MCF 10A (cell line): ENCODE data around the gene INO80D. TPM values are rescaled to one million over a fixed set of nuclear protein-coding genes. Genes with fewer than 3 reads are reported as not detected.

Experiments
- BruUV-seq: library from RNA; stranded (reverse); fragments of 400-500 nt; replicated peaks from 2 replicates; lab custom pipeline; 2021; lab: Mats Ljungman, UMichigan
- CTCF ChIA-PET: fragments of 300-600 bp; sonication (Branson Sonifier 250); formaldehyde crosslinking; extraction: SDS; loops from one replicate; lab custom pipeline; 2021; ENCODE audit warnings: antibody characterized with exemption, inconsistent platforms; lab: Yijun Ruan, JAX
- POLR2A ChIA-PET: fragments of 300-600, 350-650 bp; sonication (Branson Sonifier 250); formaldehyde crosslinking; extraction: SDS; loops from one replicate; lab custom pipeline; 2020; ENCODE audit warnings: antibody characterized with exemption, inconsistent platforms; lab: Yijun Ruan, JAX
- DNase-seq: peaks from one replicate; pipeline ENCODE4 v3.0.0-alpha.2; 2018; ENCODE audit not compliant: unreplicated experiment
- H3K27ac Mint-ChIP-seq: one replicate; pipeline ENCODE4 v1.8.0; 2022; ENCODE audit warnings: mild to moderate bottlenecking, low read depth, mixed read lengths; ENCODE audit not compliant: unreplicated experiment
- H3K27me3 Mint-ChIP-seq: one replicate; pipeline ENCODE4 v1.8.0; 2022; ENCODE audit warnings: mixed read lengths; ENCODE audit not compliant: insufficient read depth, unreplicated experiment
- H3K36me3 Mint-ChIP-seq: one replicate; pipeline ENCODE4 v1.8.0; 2022; ENCODE audit warnings: mild to moderate bottlenecking, moderate library complexity, mixed read lengths; ENCODE audit not compliant: insufficient read depth, unreplicated experiment
- H3K4me1 Mint-ChIP-seq: one replicate; pipeline ENCODE4 v1.8.0; 2022; ENCODE audit warnings: mixed read lengths; ENCODE audit not compliant: insufficient read depth, unreplicated experiment
- H3K4me3 Mint-ChIP-seq: one replicate; pipeline ENCODE4 v1.8.0; 2022; ENCODE audit warnings: mild to moderate bottlenecking, moderate library complexity, mixed read lengths; ENCODE audit not compliant: unreplicated experiment
- H3K9me3 Mint-ChIP-seq: one replicate; pipeline ENCODE4 v1.8.0; 2022; ENCODE audit warnings: mixed read lengths; ENCODE audit not compliant: unreplicated experiment
- intact Hi-C: fragments of 100-400 bp; cut with micrococcal nuclease; formaldehyde crosslinking; loops from 2 replicates; pipeline ENCODE4 v1.14.1; 2022
- total RNA-seq: library from RNA; stranded (reverse); gene quantifications from 2 replicates; pipeline ENCODE4 v1.2.3, GENCODE V29; 2022
- TF ChIP-seq, protein P1 (sequence below): fragments of 200-600 bp; IDR thresholded peaks from one replicate; pipeline ENCODE4 v1.8.0; 2022; ENCODE audit warnings: antibody characterized with exemption, mild to moderate bottlenecking; ENCODE audit not compliant: unreplicated experiment

INO80D gene
- total RNA-seq, 1 experiment from 2014 or later, result 21.6 TPM

DNA sequence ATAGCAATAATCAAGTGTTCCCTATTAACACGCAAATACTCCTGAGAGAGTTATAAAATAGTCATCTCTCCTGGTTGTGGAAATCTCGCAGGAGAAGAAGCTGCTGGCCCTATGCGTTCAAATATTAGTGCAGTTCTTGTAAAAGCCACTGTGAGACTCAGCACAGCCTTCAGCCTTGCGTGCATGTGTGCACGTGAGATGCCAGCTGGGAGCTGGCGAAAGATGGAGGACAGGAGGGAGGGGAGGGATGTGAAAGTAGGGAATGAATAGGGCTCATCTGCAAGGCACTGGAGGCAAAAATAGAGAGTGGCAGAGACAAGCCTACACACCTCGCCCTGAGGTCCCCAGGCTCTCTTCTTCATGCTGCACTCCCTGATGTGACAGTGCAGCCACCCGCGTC is 126.5 kb downstream of the INO80D start:
- Mint-ChIP-seq H3K9me3 (no peaks in the 10 kb centered on the region), H3K27ac (no peak overlapping the region), H3K4me1 (no peaks in the 10 kb centered on the region), H3K27me3 (no peaks in the 10 kb centered on the region), H3K36me3 (no peaks in the 10 kb centered on the region), H3K4me3 (no peak overlapping the region)
- intact Hi-C loops, result no loop called here
- TF ChIP-seq, protein P1, sequence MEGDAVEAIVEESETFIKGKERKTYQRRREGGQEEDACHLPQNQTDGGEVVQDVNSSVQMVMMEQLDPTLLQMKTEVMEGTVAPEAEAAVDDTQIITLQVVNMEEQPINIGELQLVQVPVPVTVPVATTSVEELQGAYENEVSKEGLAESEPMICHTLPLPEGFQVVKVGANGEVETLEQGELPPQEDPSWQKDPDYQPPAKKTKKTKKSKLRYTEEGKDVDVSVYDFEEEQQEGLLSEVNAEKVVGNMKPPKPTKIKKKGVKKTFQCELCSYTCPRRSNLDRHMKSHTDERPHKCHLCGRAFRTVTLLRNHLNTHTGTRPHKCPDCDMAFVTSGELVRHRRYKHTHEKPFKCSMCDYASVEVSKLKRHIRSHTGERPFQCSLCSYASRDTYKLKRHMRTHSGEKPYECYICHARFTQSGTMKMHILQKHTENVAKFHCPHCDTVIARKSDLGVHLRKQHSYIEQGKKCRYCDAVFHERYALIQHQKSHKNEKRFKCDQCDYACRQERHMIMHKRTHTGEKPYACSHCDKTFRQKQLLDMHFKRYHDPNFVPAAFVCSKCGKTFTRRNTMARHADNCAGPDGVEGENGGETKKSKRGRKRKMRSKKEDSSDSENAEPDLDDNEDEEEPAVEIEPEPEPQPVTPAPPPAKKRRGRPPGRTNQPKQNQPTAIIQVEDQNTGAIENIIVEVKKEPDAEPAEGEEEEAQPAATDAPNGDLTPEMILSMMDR, result no peak
- ChIA-PET POLR2A (no interaction called here), CTCF (interaction anchor here (0.7 to 5.6 kb wide), 2 partner anchors 13 to 36 kb away, joined by 3 to 48 read pairs; no protein-coding TSS in a partner anchor)
- no peak for DNase-seq
- BruUV-seq, result no TSS peak

DNA sequence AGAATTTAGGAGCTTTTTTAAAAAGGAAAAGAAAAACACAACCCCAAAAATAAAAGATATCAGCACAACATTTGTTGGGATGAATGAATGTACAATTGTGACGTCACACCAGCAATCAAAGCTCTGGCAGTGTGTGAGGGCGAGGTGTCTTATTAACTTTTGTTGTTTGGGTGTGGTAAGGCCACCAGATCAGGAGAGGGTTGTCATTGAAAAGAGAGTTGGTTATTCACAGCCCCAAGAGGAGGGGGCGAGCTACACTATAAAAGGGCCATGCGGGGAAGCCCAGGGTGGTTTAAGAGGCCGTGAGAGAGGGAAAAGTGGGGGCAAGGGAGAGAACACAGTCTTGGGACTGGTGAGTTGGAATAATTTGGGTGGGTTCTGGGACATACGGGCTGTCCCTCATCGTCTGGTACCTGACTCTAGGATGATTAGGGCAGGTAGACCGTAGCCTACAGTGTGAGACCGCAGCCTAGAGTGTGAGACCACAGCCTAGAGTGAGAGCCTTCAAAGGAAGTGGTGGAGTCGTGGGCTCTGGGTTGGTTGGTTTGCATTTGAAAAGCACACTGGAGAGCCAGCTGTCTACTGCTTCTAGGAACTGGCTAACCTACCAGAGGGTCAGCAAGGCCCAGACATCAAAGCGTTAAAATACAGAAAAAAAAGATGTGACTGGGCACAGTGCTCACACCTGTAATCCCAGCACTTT is 128.4 kb downstream of the INO80D start:
- Mint-ChIP-seq H3K4me1 (no peaks in the 10 kb centered on the region), H3K4me3 (no peak overlapping the region), H3K27ac (no peak overlapping the region), H3K36me3 (no peaks in the 10 kb centered on the region), H3K9me3 (no peaks in the 10 kb centered on the region), H3K27me3 (no peaks in the 10 kb centered on the region)
- ChIA-PET POLR2A (no interaction called here), CTCF (interaction anchor here (0.6 to 5.6 kb wide), 5 partner anchors 11 to 954 kb away, joined by 3 to 48 read pairs (median 4); no protein-coding TSS in a partner anchor)
- DNase-seq, result no peak
- TF ChIP-seq, protein P1, result no peak
- no TSS peak for BruUV-seq
- intact Hi-C loops, result no loop called here

DNA sequence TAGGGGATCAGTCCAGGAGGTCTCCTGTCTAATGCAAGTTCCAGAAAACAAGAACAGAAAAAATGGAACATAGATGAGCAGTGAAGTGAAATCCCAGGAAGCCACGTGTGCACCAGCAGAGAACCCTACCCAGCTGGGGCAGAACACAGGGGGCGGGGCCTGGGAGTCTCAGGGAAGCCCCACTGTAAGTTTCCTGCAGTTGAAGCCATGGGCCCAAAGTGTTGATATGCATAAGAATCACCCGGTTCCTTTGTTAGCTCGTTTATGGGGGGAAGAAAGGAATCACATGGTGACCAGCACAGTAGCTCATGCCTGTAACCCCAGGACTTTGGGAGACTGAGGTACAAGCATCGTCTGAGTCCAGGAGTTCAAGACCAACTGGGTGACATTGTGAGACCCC is 131.3 kb downstream of the INO80D start:
- CTCF ChIA-PET, result interaction anchor here (0.6 kb wide), 1 partner anchor 143 kb away, joined by 3 read pairs; no protein-coding TSS in a partner anchor
- Mint-ChIP-seq H3K27ac (no peak overlapping the region), H3K36me3 (no peaks in the 10 kb centered on the region), H3K27me3 (no peaks in the 10 kb centered on the region), H3K4me3 (no peak overlapping the region), H3K9me3 (peaks cover 9% of the 10 kb centered on the region), H3K4me1 (no peaks in the 10 kb centered on the region)
- intact Hi-C loops, result no loop called here
- POLR2A ChIA-PET, result interaction anchor here (0.6 kb wide), 1 partner anchor 79 kb away, joined by 3 read pairs; no protein-coding TSS in a partner anchor
- BruUV-seq, result no TSS peak
- TF ChIP-seq, protein P1, result no peak
- DNase-seq, result no peak

DNA sequence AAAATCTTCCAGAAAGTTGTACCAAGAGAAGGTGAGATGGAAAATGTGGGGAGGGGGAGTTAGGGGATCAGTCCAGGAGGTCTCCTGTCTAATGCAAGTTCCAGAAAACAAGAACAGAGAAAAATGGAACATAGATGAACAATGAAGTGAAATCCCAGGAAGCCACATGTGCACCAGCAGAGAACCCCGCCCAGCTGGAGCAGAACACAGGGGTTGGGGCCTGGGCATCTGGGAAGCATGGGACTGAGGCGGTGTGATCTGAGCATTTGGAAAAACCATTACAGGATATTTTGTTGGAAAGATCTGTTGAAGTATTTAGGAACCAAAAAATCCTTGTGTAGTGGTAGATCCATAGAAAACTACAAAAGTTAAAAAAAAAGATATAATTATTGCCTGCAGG is 133.7 kb downstream of the INO80D start:
- CTCF ChIA-PET, result interaction anchor here (0.6 to 1.5 kb wide), 5 partner anchors 10 to 1080 kb away, joined by 3 to 4 read pairs (median 4); no protein-coding TSS in a partner anchor

More for the DNA sequence above, 133.7 kb downstream of the INO80D start:
- Mint-ChIP-seq H3K36me3 (no peaks in the 10 kb centered on the region), H3K9me3 (peaks cover 9% of the 10 kb centered on the region), H3K27me3 (no peaks in the 10 kb centered on the region), H3K27ac (no peak overlapping the region), H3K4me3 (no peak overlapping the region), H3K4me1 (no peaks in the 10 kb centered on the region)
- POLR2A ChIA-PET, result no interaction called here
- DNase-seq, result no peak
- BruUV-seq, result no TSS peak
- TF ChIP-seq, protein P1, result no peak
- intact Hi-C loops, result no loop called here
